Ovary (tissue), 3 donors: Measurements from ENCODE around the gene EXOC3L1.

ENCODE experiments used
- POLR2A ChIP-seq: fragments of 450-650 bp; IDR thresholded peaks from one replicate; pipeline ENCODE4 v1.6.1; 2017; ENCODE audit warnings: antibody characterized with exemption, mild to moderate bottlenecking, moderate library complexity
- TF ChIP-seq, protein P1 (sequence below), 3 donors: fragments of 450-650 bp in 2 of 3; fragments of 200-600 bp in 1 of 3; IDR thresholded peaks; one replicate each; pipeline versions ENCODE4 v1.5.1 to v1.8.0; 2016 to 2022; ENCODE audit warnings: antibody characterized with exemption in 3 of 3, mild to moderate bottlenecking in 1 of 3
- donor health status: DM: no; HTN: no; CAD: no.

DNA sequence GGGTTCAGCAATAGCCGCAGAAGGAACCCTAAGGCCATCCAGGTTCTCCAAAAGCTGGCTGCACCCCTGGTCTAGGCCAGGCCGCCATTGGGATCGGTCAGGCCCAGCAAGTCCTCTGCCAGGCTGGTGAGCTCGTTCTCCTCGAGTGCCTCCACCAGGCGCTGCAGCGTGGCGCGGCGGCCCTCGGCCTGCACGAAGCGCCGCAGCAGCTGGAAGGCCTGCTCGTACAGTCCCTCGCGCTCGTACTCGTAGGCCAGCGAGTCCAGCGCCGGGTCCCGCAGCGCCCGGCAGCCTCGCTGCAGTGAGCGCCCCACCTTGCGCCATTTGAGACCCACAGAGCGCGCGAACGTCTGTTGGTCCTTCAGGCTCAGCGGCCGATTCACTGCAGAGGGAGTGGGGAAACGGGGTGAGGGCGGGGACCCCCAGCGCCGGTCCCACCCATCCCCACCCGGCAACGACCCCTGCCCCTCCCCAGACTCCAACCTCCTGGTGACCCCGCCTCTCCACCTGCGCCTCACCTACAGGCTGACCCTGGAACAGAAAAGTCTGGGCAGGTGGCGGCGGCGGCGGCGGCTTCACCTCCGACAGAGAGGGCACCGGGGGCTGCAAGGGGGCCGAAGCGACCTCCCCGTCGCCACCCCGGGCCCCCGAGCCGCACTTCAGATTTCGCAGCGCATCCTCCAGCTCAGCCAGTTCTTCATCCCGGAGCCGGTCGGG, 35.2 kb downstream of the EXOC3L1 start:
- TF ChIP-seq POLR2A = no peak
- TF ChIP-seq, protein P1, sequence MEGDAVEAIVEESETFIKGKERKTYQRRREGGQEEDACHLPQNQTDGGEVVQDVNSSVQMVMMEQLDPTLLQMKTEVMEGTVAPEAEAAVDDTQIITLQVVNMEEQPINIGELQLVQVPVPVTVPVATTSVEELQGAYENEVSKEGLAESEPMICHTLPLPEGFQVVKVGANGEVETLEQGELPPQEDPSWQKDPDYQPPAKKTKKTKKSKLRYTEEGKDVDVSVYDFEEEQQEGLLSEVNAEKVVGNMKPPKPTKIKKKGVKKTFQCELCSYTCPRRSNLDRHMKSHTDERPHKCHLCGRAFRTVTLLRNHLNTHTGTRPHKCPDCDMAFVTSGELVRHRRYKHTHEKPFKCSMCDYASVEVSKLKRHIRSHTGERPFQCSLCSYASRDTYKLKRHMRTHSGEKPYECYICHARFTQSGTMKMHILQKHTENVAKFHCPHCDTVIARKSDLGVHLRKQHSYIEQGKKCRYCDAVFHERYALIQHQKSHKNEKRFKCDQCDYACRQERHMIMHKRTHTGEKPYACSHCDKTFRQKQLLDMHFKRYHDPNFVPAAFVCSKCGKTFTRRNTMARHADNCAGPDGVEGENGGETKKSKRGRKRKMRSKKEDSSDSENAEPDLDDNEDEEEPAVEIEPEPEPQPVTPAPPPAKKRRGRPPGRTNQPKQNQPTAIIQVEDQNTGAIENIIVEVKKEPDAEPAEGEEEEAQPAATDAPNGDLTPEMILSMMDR (IDR thresholded peaks at IDR 0.05) = no peak
